CD4-positive, alpha-beta T cell (primary cell): Measurements from ENCODE around the gene PET100. TPM values are rescaled to one million over a fixed set of nuclear protein-coding genes. Genes with fewer than 3 reads are reported as not detected.
A peak's percentile ranks its signal among the peaks of the same experiment; 100 is the strongest.

Source experiments
- ATAC-seq: fragments of 200-7000 bp; cut with Tn5 transposase; one replicate; pipeline ENCODE4 v1.10.0; 2022; ENCODE audit warnings: mild to moderate bottlenecking; ENCODE audit not compliant: poor library complexity
- CTCF ChIA-PET: fragments of 350-600 bp; sonication (Branson Sonifier 250); formaldehyde crosslinking; loops from one replicate; lab custom pipeline; 2021; ENCODE audit warnings: antibody characterized with exemption, inconsistent platforms; lab: Charles Lee
- POLR2A ChIA-PET: fragments of 350-600 bp; sonication (Branson Sonifier 250); formaldehyde crosslinking; loops from one replicate; lab custom pipeline; 2021; ENCODE audit warnings: antibody characterized with exemption, inconsistent platforms; lab: Charles Lee
- DNase-seq, 14 experiments: peaks; one replicate each; pipeline ENCODE4 v3.0.0-alpha.2; 2013 to 2020; ENCODE audit warnings: mixed read lengths in 2 of 14
- H3K27ac ChIP-seq, 2 donors: one replicate each; pipeline versions ENCODE4 v1.5.1 to v1.7.0; 2013; ENCODE audit warnings: low read length in 2 of 2, low read depth in 1 of 2, mild to moderate bottlenecking in 1 of 2
- H3K27me3 ChIP-seq, 2 experiments: 1 replicate in 1 of 2; 2 replicates in 1 of 2; pipeline versions ENCODE4 v1.6.1 to v1.7.0; 2013; ENCODE audit warnings: low read length in 2 of 2, control low read depth in 1 of 2, mild to moderate bottlenecking in 1 of 2, moderate library complexity in 1 of 2; ENCODE audit not compliant: insufficient read depth in 2 of 2, control insufficient read depth in 1 of 2
- H3K36me3 ChIP-seq: one replicate; pipeline ENCODE4 v1.6.1; 2013; ENCODE audit warnings: low read length, control low read depth; ENCODE audit not compliant: insufficient read depth
- H3K4me1 ChIP-seq: one replicate; pipeline ENCODE4 v1.6.1; 2013; ENCODE audit warnings: low read length, control low read depth; ENCODE audit not compliant: insufficient read depth
- H3K4me3 ChIP-seq: one replicate; pipeline ENCODE4 v1.5.1; 2013; ENCODE audit warnings: mild to moderate bottlenecking, low read length, moderate library complexity
- H3K9me3 ChIP-seq, 2 experiments: 1 replicate in 1 of 2; 2 replicates in 1 of 2; pipeline versions ENCODE4 v1.6.1 to v1.7.0; 2013; ENCODE audit warnings: low read length in 2 of 2, mild to moderate bottlenecking in 2 of 2, control low read depth in 1 of 2, moderate library complexity in 1 of 2; ENCODE audit not compliant: control insufficient read depth in 1 of 2, insufficient read depth in 1 of 2
- H3K27ac Mint-ChIP-seq: one replicate; pipeline ENCODE4 v1.8.0; 2020; ENCODE audit warnings: mixed read lengths
- H3K27me3 Mint-ChIP-seq: one replicate; pipeline ENCODE4 v1.8.0; 2021; ENCODE audit warnings: mixed read lengths
- H3K36me3 Mint-ChIP-seq: one replicate; pipeline ENCODE4 v1.8.0; 2021; ENCODE audit warnings: low read depth, mixed read lengths
- H3K4me1 Mint-ChIP-seq: one replicate; pipeline ENCODE4 v1.8.0; 2021; ENCODE audit warnings: low read depth, mixed read lengths
- H3K4me3 Mint-ChIP-seq: one replicate; pipeline ENCODE4 v1.8.0; 2020; ENCODE audit warnings: mild to moderate bottlenecking, mixed read lengths
- H3K9me3 Mint-ChIP-seq: one replicate; pipeline ENCODE4 v1.8.0; 2020; ENCODE audit warnings: mixed read lengths
- intact Hi-C, 2 experiments: fragments of 100-400 bp; cut with DNase I in 1 of 2; cut with micrococcal nuclease in 1 of 2; formaldehyde crosslinking; loops; one replicate each; pipeline versions ENCODE4 v1.15.1 to v1.9.0; 2023 to 2025; cut with DNase I, micrococcal nuclease
- microRNA-seq: library from miRNA; unstranded; fragments of <30 nt; microRNA quantifications from one replicate; pipeline ENCODE4 v1.2.0, GENCODE V29; 2021; ENCODE audit warnings: borderline microRNAs expressed, borderline replicate concordance
- total RNA-seq, 174 experiments: library from RNA in 2 of 174; stranded (reverse) in 2 of 174; gene quantifications; one replicate each; pipeline ENCODE4 v1.2.3 and lab custom pipeline; 2021 to 2026
- TF ChIP-seq, protein P1 (sequence below): fragments of 200-600 bp; IDR thresholded peaks from one replicate; pipeline ENCODE4 v1.8.0; 2022; ENCODE audit warnings: antibody characterized with exemption, mild to moderate bottlenecking

PET100 gene
- total RNA-seq, 2 experiments from 2014 or later: 178 to 188 TPM

DNA sequence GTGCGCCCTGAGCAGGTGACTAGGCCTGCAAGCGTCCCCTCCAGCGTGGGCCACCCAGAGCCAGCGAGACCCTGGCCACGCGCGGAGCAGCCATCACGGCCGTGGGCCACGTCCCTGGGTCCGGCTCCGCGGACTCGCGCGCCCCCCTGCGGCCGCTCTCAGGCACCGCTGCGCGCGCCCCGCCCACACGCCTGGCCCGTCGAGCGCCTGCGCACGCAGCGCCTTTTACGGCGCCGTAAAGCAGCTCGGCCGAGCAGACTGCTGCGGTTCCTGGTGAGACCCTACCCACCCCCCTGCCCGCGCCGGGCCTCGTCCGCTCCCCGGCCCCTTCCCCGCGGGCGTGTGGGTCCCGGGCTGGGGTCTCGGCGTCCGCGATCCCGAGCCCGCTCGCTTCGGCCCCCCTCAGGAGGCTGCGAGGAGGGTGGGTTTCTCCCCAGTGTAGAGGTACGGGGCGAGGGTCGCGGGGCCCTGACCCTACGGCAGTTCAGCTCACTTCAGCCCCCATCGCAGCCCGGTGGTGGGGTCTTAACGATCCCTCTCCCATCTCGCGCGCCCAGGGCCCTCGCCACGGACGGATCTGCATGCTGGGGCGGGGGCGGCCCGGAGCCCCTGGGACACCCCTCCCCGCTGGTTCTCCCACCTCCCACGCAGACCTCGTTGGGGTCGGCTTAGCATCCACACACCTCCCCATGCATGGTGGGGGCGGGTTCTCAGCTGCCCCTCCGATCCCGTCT is 51.2 kb downstream of the PET100 start, which contains the start of gene TRAPPC5:
TSS of gene TRAPPC5 (plus strand) at position 228 of the 734 bp plus-strand sequence. CDS start 1,421 bp downstream, outside the sequence.
- H3K27me3 Mint-ChIP-seq: peaks cover 29% of the 10 kb centered on the region
- H3K27ac ChIP-seq: peak within 1 kb of the TSS; percentile 72 to 83
- H3K36me3 Mint-ChIP-seq: peaks cover 21% of the 10 kb centered on the region
- H3K4me1 ChIP-seq: peaks cover 58% of the 10 kb centered on the region
- intact Hi-C loops: loop anchor here (1.0 to 10.0 kb wide), 6 partner anchors 28 to 578 kb away; partner anchors contain the start of genes PET100 (in 1 of the 2) and XAB2 (in 1 of the 2)
- peak; percentile 40 for ATAC-seq
- peaks cover 44% of the 10 kb centered on the region for H3K4me1 Mint-ChIP-seq
- H3K4me3 ChIP-seq: peak within 1 kb of the TSS; percentile 100
- H3K9me3 ChIP-seq: no peaks in the 10 kb centered on the region
- ChIA-PET CTCF (interaction anchor here (0.6 to 3.1 kb wide), 33 partner anchors 9 to 660 kb away, joined by 3 to 39 read pairs (median 5); partner anchors contain the start of genes MAP2K7, PET100, RETN and STXBP2), POLR2A (interaction anchor here (0.8 to 2.2 kb wide), 16 partner anchors 11 to 640 kb away, joined by 3 to 29 read pairs (median 4); partner anchors contain the start of genes ARHGEF18, NDUFA7, PET100 and RETN)
- H3K4me3 Mint-ChIP-seq: peak within 1 kb of the TSS; percentile 97
- H3K27me3 ChIP-seq: peaks cover 9 to 12% of the 10 kb centered on the region in 2 experiments
- DNase-seq: peak; percentile 76 to 95 (median 84)
- H3K36me3 ChIP-seq: peaks cover 16% of the 10 kb centered on the region
- H3K9me3 Mint-ChIP-seq: no peaks in the 10 kb centered on the region
- TF ChIP-seq, protein P1, sequence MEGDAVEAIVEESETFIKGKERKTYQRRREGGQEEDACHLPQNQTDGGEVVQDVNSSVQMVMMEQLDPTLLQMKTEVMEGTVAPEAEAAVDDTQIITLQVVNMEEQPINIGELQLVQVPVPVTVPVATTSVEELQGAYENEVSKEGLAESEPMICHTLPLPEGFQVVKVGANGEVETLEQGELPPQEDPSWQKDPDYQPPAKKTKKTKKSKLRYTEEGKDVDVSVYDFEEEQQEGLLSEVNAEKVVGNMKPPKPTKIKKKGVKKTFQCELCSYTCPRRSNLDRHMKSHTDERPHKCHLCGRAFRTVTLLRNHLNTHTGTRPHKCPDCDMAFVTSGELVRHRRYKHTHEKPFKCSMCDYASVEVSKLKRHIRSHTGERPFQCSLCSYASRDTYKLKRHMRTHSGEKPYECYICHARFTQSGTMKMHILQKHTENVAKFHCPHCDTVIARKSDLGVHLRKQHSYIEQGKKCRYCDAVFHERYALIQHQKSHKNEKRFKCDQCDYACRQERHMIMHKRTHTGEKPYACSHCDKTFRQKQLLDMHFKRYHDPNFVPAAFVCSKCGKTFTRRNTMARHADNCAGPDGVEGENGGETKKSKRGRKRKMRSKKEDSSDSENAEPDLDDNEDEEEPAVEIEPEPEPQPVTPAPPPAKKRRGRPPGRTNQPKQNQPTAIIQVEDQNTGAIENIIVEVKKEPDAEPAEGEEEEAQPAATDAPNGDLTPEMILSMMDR: peak; percentile 93
- H3K27ac Mint-ChIP-seq: peak within 1 kb of the TSS; percentile 90

Small RNA genes within 50 kb of the gene (microRNA-seq; reads per million reads assigned to microRNA genes)
- gene MIR6792: not detected

Other genes with a start within 250 kb of the PET100 start
- not detected for gene PEX11G, start 140.8 kb upstream of the PET100 start, total RNA-seq
- gene ZNF358, start 113.7 kb upstream of the PET100 start, total RNA-seq: 1 to 10 TPM; 5.1 to 5.2 TPM
- gene MCOLN1, start 107.2 kb upstream of the PET100 start, total RNA-seq: 1 to 10 TPM; 7.9 to 8.8 TPM
- 10 to 100 TPM; 62.0 to 70.9 TPM for gene PNPLA6, start 94.1 kb upstream of the PET100 start, total RNA-seq
- under 1 TPM; 0.16 to 0.25 TPM for gene CAMSAP3, start 33.9 kb upstream of the PET100 start, total RNA-seq
- gene XAB2, start 248 bp upstream of the PET100 start, total RNA-seq: 100 to 1,000 TPM; 118 to 121 TPM
- gene PCP2, start 3.9 kb downstream of the PET100 start, total RNA-seq: 1 to 10 TPM; 1.9 to 2.1 TPM
- gene STXBP2, start 7.3 kb downstream of the PET100 start, total RNA-seq: 100 to 1,000 TPM; 234 to 241 TPM
- not detected for gene RETN, start 39.3 kb downstream of the PET100 start, total RNA-seq
- gene MCEMP1, start 47.3 kb downstream of the PET100 start, total RNA-seq: under 1 TPM in 1 of 2 experiments, not detected in 1; 0.38 TPM
- 10 to 100 TPM; 41.3 to 43.4 TPM for gene TRAPPC5, start 51.0 kb downstream of the PET100 start, total RNA-seq
- not detected for gene FCER2, start 72.3 kb downstream of the PET100 start, total RNA-seq
- gene CLEC4G, start 102.3 kb downstream of the PET100 start, total RNA-seq: not detected
- not detected for gene CD209, start 117.7 kb downstream of the PET100 start, total RNA-seq
- gene CLEC4M, start 133.4 kb downstream of the PET100 start, total RNA-seq: not detected
- gene EVI5L, start 200.4 kb downstream of the PET100 start, total RNA-seq: 1 to 10 TPM; 5.2 to 6.0 TPM
- gene PRR36, start 244.6 kb downstream of the PET100 start, total RNA-seq: under 1 TPM; 0.25 to 0.30 TPM